Activated CD4-positive, alpha-beta T cell treated with anti-CD3 and anti-CD28 coated beads, Interleukin-2, amount 50 U/mL, for 4 hours (primary cell): ENCODE results near the gene ERC1.
"Not testable (repeated sequence)": the region's sequence is repeated elsewhere in the genome, so short reads cannot be mapped to it uniquely, and the experiment has no call there.

ENCODE experiments used
- DNase-seq, 2 experiments: peaks; one replicate each; pipeline ENCODE4 v3.0.0-alpha.2; 2020

The ERC1 gene

DNA sequence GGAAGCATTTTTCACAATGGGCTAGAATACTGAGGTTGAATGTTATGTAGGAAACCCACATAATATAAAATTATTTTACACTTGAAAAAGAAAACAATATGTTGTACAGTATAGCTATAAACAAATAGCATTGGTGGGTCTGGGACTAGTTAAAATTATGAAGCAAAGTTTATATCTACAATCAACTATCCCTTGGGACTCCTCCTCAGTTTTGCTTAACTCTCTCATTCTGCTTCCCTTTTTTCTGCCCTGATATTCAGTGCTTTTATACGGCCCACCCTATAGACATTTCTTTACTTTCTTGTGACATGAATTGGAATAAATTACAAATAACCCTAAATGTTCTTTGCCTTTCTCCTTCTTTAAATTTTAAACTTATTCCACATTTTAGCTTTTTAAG lies 302.9 kb downstream of the ERC1 start:
- DNase-seq, result no peak

DNA sequence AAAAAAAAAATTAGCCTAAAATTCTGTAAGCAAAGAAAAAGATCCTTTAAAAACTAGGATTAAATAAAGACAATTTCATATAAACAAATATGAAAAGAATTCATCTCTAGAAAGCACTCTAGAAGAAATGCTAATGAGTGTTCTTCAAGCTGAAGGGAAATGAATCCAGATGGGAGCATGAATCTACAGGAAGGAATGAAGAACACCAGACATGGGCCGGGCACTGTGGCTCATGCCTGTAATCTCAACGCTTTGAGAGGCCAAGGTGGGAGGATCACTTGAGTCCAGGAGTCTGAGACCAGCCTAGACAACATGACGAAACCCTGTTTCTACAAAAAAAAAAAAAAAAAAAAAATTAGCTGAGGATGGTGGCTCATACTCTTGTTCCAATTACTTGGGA lies 306.2 kb downstream of the ERC1 start:
- DNase-seq, result no peak

DNA sequence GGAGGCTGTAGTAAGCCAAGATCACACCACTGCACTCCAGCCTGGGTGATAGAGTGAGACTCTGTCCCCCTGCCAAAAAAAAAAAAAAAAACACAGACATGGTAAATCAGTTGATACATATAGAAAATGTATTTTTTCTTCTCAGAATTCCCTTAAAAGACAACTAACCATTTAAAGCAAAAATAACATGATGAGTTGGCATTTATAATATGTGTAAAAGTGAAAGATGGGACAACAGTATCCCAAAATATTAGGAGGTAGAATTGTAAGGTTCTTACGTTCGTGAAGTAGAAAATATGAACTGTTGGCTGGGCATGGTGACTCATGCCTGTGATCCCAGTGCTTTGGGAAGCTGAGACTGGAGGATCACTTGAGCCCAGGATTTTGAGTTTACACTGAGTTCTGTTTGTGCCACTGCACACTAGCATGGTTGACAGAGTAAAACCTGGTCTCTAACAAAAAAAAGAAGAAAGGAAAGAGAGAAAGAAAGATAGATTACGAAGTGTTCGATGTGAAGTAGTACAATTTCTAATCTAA lies 306.7 kb downstream of the ERC1 start:
- no peak for DNase-seq

DNA sequence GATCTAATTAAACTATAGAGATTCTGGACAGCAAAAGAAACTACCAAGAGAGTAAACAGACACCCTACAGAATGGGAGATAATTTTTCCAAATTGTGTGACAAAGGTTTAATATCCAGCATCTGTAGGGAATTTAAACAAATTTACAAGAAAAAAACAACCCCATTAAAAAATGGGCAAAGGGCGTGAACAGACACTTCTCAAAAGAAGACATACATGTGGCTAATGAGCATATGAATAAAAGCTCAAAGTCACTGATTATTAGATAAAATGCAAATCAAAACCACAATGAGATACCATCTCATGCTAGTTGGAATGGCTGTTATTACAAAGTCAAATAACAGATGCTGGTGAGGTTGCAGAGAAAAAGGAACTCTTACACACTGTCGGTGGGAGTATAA lies 309.4 kb downstream of the ERC1 start:
- DNase-seq, result no peak

DNA sequence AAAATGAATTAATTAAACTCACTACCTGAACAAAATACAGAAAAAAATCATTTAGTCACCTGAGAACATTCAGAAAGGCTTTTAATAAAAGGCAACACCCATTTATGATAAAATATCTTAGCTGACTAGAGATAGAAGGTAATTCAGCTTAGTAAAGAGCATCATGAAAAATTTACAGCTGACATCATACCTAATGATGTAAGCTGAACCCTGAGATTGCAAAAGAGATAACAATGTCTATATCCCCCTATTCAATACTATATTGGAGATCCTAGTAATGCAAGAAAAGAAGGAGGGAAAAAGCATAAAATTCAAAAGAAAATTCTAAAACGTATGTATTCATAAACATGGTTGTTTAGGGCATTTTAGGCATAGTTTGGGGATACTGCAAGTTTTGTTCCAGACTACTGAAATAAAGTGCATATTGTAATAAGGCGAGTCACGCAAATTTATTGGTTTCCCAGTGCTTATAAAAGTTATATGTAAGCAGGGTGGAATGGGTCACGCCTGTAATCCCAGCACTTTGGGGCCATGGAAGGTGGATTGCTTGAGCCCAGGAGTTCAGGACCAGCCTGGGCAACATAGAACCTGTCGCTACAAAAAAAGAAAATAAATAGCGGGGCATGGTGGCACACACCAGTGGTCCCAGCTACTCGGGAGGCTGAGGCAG lies 311.3 kb downstream of the ERC1 start:
- no peak for DNase-seq

DNA sequence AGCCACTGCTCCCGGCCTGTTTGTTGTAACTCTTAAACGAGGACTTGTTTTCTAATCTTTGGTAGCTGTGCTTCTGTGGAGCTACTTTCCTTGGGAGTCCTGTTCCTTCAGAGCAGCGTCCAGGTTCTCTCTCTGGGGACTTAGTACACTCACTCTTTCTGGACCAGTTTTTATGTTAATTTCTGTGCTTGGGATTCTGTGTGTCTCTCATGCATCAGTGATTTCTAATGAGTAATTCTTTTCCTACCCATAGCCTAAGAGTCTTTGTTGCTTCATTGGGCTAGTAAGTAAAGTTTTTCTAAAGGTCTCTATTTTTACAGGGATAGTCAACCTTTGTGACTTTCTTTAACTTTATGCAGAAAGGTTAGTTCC lies 314.0 kb downstream of the ERC1 start:
- no peak for DNase-seq

DNA sequence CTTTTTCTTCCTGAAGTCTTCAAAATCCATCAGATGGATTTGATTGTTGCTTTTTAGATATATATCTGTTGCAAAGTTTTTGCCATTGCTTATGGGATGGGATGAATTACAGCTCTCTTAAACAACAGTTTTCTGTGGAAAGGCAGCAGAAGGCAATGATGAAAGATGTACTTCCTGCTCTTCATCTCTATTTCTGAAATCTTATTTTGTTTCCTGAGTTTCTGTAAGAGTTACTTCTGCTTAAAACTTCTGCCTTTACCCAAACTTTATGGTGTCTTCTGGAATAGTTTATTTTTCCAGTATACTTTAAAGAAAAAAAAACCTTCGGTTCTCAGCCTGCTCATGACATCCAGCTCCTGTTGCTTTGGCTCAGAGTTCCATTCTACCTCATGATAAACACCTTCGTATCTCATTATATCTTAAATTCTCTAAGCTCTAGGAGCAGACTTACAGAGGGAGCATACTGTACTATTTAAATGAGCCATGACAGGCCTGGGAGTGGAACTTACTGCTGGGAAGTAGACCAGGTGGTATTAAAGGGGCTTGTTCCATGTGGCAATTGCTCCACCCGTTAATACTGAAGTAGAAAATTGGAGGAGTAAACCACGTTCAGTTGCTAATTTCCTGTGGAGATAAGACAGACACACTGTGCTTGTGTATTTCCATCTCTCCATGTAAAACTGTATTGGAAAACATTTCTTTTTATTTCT lies 314.9 kb downstream of the ERC1 start:
- DNase-seq, result no peak

DNA sequence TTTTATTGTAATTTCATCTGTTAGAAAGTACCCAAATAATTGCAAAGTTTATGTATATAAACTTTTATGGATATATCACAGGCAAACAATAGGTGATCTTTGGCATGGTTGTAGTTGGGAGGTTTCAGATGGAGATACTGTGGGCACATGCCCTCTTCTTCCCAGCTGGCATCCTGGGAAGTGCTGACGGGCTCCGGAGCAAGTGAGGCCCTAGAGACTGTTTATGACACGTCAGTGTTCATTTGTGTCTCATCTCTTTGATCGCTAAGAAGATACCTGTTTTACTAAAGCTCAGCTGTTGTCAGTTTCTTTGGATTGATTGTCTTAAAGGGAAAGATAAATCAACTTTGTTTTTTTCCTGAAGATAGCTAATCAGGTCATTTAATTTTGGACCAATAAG lies 315.8 kb downstream of the ERC1 start:
- no peak for DNase-seq

DNA sequence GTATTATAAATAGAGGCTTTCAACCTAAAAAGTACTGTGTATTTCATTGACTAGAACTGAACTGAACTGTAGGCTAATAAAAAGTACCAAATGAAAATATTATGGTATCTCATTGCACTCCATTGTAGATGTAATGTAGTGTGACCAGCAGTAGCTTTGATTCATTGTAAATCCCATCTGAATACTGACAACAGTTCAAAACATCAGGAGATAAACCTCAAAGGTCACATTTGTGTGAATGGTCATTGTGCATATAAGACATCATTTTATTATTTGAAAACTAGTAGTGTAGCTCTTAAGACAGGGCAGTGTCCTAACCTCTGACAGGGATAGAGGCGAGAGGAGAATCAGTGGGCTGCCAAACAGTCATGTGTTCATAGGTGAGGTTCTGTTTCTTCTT lies 316.8 kb downstream of the ERC1 start:
- no peak for DNase-seq

DNA sequence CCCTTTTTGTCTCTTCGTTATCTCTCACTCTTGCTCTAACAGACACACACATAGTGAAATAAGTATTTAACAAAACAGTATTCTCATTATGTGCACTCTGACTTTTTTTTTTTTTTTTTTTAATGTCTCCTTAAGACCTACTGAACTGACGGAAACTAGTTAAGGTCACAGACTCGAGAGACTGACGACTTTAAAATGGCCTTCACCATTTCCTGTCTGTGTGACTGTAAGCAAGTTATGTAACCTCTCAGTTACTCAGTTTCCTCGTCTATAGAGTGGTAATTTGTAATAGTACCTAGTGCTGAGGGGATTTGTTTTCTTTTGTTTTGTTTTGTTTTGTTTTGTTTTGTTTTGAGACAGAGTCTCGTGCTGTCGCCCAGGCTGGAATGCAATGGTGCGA lies 318.6 kb downstream of the ERC1 start:
- no peak for DNase-seq

DNA sequence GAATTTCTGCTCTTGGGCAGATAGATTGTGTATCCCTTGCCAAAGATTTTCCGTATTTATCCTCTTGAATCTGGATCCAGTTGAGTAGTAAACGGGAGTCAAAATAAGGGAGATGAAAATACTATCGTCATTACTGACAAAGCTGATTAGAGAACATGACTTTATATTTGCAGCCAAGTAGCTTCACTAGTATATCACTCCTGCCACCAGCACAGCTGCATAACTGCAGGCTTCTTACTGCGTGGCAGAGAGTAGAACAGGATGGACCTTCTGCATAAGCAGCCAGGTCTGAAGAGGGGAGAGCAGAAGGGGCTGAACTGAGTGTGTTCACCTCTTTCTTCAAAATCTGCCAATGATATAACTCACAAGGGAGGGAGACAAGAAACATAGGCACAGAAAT lies 319.6 kb downstream of the ERC1 start:
- no peak for DNase-seq

DNA sequence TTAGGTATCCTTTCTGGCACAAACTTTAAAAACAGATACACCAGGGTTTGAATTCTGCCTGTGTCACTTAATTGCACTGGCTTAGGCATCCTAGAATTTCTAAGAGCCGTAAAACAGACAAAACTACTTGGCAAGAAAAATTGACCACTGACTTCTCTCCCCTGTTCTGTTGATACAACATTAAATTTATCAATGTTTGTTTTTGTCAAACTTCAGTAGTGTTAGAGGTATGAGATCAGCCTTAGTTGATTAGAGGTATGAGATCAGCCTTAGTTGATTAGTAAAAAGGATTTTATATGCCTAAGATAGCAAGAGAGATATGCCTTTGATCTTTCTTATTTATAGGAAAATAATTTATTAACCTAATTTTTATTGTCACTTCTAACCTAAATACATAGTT lies 320.1 kb downstream of the ERC1 start:
- no peak for DNase-seq

DNA sequence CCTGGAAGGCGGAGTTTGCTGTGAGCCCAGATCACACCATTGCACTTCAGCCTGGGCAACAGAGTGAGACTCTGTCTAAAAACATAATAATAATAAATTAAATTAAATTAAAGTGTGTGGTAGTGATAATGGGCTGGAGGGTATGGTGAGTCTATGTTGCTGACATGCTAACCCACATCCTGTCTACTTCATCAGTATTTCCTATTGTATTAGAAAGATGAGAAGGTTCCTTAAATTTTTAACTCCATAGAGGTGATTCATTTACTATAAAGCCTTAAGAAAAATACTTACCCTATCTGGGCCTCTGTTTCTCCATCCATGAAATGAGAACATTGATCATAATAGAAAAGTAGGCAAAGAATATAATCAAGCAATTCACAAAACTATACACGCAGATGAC lies 322.9 kb downstream of the ERC1 start:
- DNase-seq, result no peak

DNA sequence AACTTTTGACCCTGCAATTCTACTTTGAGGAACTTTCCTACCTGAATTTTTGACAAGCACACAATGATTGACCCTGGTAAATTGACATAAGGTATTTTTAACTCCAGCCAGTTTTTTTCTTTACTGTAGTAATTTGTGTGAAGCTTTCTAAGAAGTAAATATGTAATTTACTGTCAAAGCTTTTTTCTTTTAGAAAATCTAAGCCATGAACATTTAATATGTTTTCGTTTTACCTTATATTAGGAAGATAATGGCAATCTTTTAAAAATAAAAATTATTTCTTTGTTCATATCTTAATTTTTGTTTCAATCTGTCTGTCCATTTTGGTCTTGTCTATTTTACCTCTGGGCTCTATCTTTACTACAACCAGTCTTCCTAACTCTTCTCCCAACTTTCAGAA lies 323.5 kb downstream of the ERC1 start:
- no peak for DNase-seq

DNA sequence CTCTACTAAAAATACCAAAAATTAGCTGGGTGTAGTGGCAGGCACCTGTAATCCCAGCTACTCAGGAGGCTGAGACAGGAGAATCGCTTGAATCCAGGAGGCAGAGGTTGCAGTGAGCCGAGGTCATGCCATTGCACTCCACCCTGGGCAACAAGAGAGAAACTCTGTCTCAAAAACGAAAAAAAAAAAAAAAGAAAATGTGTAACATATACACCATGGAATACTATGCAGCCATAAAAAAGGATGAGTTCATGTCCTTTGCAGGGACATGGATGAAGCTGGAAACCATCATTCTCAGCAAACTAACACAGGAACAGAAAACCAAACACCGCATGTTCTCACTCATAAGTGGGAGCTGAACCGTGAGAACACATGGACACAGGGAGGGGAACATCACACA lies 326.0 kb downstream of the ERC1 start:
- not testable (repeated sequence) for DNase-seq

DNA sequence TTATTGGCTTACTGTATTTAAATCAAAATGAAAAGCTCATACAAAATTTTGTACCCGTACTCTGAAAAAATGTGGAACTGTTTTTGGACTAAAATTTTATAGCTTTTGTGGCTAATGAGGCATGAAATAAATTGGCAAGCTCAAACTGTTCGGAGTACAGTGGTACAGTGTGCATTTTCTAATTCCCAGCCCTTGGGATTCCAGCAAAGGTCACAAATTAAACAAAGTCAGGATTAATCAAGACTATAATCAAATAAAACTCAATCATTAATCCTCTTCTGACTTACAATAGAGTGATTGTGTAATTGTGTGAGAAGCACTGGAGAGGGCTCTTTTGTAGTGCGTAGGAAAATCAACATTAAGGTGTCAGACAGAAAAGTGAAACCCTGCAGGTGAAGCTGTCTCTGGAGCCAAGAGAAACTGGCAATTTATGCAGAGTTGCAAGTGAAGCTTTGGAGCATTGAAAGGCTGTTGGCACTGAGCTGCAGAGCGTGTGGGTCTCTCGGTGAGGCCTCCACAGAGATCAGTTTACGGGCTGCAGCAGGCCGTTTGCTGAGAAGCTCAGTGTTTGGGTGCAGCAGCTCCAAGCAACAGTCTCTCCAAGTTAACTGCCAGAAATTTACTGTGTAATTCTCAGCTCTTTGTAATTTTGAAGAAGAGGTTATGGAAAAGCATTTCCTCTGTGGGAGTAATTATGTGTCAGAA lies 327.5 kb downstream of the ERC1 start:
- no peak for DNase-seq

DNA sequence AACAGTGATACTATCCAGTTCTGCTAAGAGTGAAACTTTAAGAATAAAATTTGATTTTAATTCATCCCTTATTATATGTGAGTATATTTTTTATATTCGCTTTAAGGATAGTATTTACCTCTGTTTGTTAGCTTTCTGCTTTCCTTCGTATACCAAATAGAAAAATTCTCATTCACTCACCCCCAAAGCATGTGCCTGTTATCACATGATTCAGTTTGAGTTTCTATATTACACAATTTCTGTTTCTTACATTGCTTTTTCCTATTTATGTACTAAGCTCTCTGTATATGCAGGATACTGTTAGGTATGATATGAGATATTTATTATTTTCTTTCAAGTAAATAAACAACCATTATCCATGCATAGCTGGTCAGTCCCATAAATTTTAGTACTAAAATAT lies 328.2 kb downstream of the ERC1 start:
- DNase-seq, result no peak

DNA sequence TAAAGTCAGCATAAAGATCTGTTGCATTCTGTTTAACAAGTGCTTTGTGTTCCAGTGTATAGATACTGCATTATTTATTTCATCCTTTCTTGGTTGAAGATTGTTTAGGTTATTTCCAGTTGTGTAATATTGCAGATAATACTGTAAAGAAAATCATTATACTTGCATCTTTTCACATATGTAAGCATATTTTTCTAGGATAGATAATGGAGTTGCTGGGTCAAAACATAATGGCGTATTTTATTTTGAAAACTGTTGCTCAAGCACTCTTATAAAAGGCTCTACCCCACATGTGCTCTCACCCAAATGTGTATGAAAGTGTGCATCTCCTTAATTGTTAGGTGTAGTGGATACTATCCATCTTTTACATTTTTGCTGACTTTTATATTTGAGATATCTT lies 329.0 kb downstream of the ERC1 start:
- no peak for DNase-seq

DNA sequence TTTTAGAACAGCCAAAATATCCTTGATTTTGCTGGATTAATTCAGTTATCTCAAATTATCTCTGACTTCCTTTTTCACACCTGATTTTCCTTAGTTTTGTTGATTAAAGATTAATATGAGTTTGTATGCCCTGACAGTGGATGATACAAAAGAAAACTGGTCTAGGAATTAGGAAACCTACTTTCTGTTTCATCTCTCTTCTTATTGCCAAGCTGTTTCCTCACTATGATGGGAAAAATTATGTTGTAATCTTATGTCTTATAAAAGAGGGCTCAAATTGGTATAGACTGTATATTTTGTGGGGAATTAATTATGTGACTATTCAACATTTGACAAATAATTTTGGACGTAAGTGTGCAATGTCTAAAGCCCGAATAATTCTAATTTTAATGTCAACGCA lies 331.8 kb downstream of the ERC1 start:
- DNase-seq, result no peak

DNA sequence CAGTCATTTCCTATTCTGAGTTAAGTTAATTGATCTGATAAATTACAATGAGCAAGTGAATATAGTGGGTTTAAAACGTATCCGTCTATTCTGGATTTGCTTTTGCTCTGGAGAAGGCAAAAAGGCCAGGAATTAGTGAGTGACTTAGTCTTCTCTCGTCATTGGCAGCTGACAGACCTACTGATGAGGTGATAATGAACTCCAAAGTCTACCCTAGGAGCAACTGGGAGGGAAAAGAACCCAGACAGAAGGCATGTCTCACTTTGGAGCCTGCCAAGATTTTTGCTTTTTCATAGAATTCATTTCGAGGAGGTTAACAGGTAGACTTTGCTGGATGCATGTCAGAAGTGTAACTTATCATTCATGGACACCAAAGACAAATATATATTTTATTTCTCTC lies 333.1 kb downstream of the ERC1 start:
- no peak for DNase-seq

DNA sequence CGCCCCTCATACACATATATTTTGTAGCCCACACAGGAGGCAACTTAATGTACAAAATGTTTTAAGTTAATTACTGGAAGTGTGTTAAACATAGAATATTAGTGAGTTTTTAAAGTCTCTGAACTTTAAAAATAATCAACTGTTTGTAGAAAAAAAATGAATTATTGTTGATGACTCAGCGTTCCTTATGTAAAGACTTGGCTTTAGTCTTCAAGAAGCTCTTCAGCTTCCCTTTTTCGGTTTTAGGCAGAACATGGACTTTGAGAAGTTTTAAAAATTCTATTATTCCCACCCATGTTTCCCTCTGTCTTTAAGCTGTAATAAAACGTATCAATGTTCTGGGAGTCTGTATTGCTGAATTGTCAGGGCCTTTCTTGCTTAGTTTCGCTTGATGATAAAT lies 333.9 kb downstream of the ERC1 start:
- no peak for DNase-seq

DNA sequence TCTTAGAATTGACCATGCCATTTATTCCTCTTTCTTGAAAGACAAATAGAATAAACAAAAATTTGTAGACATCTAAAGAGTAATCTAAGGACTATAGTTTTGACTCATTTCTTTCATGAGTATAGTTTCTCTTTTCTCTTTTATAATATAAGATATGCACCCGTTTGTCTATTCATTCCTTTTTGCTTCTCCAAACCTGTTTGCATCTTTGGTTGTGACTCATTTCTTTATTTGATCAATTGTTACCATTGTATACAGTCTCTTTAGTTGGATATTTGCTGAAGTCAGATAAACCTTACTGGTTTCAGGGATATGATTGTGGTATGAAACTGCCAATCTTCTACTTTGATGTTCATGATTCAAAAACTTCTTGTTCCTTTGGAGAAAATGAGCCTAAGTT lies 334.6 kb downstream of the ERC1 start:
- DNase-seq, result no peak

DNA sequence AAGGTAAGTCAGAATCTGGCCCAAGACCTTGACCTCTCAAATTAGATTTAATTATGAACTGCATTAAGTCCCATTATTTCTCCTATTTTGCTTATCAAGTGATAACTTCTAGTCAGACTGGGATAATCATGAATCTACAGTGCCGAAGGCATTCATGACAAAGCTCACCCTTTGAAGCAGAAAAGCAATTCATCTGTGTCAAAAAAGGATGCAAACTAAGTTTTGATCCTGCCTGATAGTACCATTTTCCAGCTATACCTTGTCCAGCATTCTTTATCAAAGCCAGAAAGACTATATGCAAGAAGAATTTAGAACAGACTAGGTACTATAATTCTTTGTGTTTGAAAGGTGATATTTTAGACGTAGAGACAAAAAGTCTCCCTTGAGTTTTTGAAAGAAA lies 335.2 kb downstream of the ERC1 start:
- DNase-seq, result no peak

DNA sequence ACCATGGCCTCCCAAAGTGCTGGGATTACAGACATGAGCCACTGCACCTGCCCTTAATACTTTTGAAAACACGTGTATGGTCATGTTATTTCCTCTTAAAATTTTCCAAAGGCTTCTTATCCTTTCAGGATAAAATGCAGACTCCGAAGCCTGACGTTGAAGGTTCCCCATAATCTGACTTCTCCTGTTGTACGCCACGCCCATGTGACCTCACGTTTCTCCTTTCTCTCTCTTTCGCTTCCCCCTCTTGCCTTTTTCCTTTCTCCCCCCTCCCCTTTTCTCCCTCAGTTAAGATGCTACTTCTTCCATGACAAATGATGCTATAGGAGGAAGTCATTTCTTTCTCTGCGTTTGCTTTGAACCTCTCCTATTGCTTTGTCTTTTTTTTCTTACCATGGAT lies 337.4 kb downstream of the ERC1 start:
- no peak for DNase-seq
